Frontal cortex (tissue), 4 donors: ENCODE data around the gene INHBE. TPM values are rescaled to one million over a fixed set of nuclear protein-coding genes. Genes with fewer than 3 reads are reported as not detected.
A peak's percentile ranks its signal among the peaks of the same experiment; 100 is the strongest.

ENCODE experiments used
- DNase-seq, 2 donors: peaks; one replicate each; pipeline ENCODE4 v3.0.0; 2012; ENCODE audit warnings: low spot score in 2 of 2
- FAIRE-seq: peaks from 2 replicates; lab custom pipeline; 2012; peaks lifted over from hg19 to GRCh38; lab: Jason Lieb, UNC
- total RNA-seq: library from RNA; depleted of rRNA; stranded (reverse); fragments of >200 nt; gene quantifications from one replicate; pipeline ENCODE4 v1.2.3, GENCODE V29; 2014
- donor health status: control.
- donor health status: control.
- donor health status: control.

The INHBE gene
- total RNA-seq, 1 donor from 2014 or later: not detected

- peak; percentile 82 to 83 for DNase-seq
- no peak for FAIRE-seq
These were observed 4.1 kb downstream of the INHBE start for GRCh38 chr12:57459055-57459749.

- DNase-seq (peak in 1 of 2 donors; percentile 14), FAIRE-seq (no peak)
These were observed 4.8 kb downstream of the INHBE start, which contains the start of gene GLI1 for GRCh38 chr12:57459750-57460467. Gene GLI1, plus strand, starts transcription at chr12:57459785. Its CDS starts 3,907 bp downstream, at chr12:57463692.

GRCh38 chr12:57460468-57460784, 5.3 kb downstream of the INHBE start:
- FAIRE-seq (no peak), DNase-seq (no peak)

GRCh38 chr12:57460841-57461275, 5.8 kb downstream of the INHBE start:
- FAIRE-seq: no peak
- DNase-seq: peak in 1 of 2 donors; percentile 31

- peak; percentile 61 to 70 for DNase-seq
These were observed 6.3 kb downstream of the INHBE start for GRCh38 chr12:57461276-57461916.

GRCh38 chr12:57461917-57462250, 6.8 kb downstream of the INHBE start:
- FAIRE-seq (no peak), DNase-seq (peak in 1 of 2 donors; percentile 56)

More at GRCh38 chr12:57461276-57461916, 6.3 kb downstream of the INHBE start:
- no peak for FAIRE-seq

- FAIRE-seq: no peak
- DNase-seq: peak; percentile 83 to 89
These were observed 7.3 kb downstream of the INHBE start for GRCh38 chr12:57462251-57462911.

GRCh38 chr12:57462912-57463253, 7.8 kb downstream of the INHBE start:
- no peak for DNase-seq
- FAIRE-seq: no peak

- no peak for DNase-seq
- no peak for FAIRE-seq
These were observed 9.5 kb downstream of the INHBE start for GRCh38 chr12:57464569-57464968.

- no peak for FAIRE-seq
- DNase-seq: no peak
These were observed 10.1 kb downstream of the INHBE start for GRCh38 chr12:57465030-57465746.

- no peak for FAIRE-seq
These were observed 10.8 kb downstream of the INHBE start for GRCh38 chr12:57465747-57466505.

GRCh38 chr12:57467212-57467874, 12.2 kb downstream of the INHBE start:
- no peak for FAIRE-seq
- no peak for DNase-seq

More at GRCh38 chr12:57465747-57466505, 10.8 kb downstream of the INHBE start:
- peak in 1 of 2 donors; percentile 10 for DNase-seq

- FAIRE-seq: no peak
- no peak for DNase-seq
These were observed 12.8 kb downstream of the INHBE start for GRCh38 chr12:57467915-57468314.

- FAIRE-seq: no peak
- no peak for DNase-seq
These were observed 14.4 kb downstream of the INHBE start for GRCh38 chr12:57469296-57470164.

- DNase-seq (no peak), FAIRE-seq (no peak)
These were observed 15.3 kb downstream of the INHBE start for GRCh38 chr12:57470286-57470969.

GRCh38 chr12:57470970-57471656, 16.0 kb downstream of the INHBE start:
- FAIRE-seq (no peak), DNase-seq (no peak)

- FAIRE-seq (no peak), DNase-seq (no peak)
These were observed 16.6 kb downstream of the INHBE start for GRCh38 chr12:57471661-57472060.
